HPDE6-E6E7 (cell line): Measurements from ENCODE around the gene LHFPL5.

Experiments used
- DNase-seq: peaks from one replicate; pipeline ENCODE4 v3.0.0; 2011; ENCODE audit warnings: missing footprints; ENCODE audit errors: extremely low spot score

LHFPL5 gene

GRCh38 chr6:35856250-35856649 lies 51.1 kb downstream of the LHFPL5 start:
- DNase-seq, result no peak

- no peak for DNase-seq
These were observed 52.7 kb downstream of the LHFPL5 start for GRCh38 chr6:35857853-35858252.

- DNase-seq, result no peak
These were observed 54.2 kb downstream of the LHFPL5 start for GRCh38 chr6:35859367-35859766.
